ENCODE measurements around the gene FAM120A. TPM values are rescaled to one million over a fixed set of nuclear protein-coding genes. Genes with fewer than 3 reads are reported as not detected.
"Not testable (repeated sequence)": the region's sequence is repeated elsewhere in the genome, so short reads cannot be mapped to it uniquely, and the experiment has no call there.

Gene FAM120A
- total and polyA plus RNA-seq, 12 donors: 42.6 to 147 (median 96.4) TPM

DNA sequence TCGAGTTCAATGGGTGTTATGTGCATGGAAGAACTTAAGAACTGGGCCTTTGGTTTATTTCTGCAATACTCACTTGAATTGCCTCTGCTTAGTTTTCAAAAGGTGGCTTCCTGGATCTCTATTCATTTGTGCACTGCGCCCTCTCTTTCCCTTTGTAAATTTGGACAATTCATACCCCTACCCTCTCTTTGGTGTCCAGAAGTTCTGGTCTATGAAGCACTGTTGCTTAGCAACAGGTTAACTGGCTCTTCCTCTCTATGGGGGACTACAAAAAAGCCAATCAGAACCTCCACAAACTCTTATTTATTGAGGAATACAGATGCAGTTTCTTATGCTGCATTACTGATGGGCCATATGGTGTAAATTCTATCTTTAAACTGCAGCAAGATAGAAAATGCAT, 13.5 kb upstream of the FAM120A start:
- intact Hi-C loops (cut with DNase I): no loop called here
- H3K4me1 ChIP-seq (replicated peaks in 1 of 2): no peaks in the 10 kb centered on the region
- no peak overlapping the region for H3K27ac ChIP-seq
- no peaks in the 10 kb centered on the region for H3K36me3 ChIP-seq (replicated peaks in 1 of 2)
- 85 to 92% (median 86%) methylated on average over 2 of the region's 2 CpGs for WGBS, 4 donors
- no peak overlapping the region for H3K4me3 ChIP-seq
- TF ChIP-seq, protein P1, sequence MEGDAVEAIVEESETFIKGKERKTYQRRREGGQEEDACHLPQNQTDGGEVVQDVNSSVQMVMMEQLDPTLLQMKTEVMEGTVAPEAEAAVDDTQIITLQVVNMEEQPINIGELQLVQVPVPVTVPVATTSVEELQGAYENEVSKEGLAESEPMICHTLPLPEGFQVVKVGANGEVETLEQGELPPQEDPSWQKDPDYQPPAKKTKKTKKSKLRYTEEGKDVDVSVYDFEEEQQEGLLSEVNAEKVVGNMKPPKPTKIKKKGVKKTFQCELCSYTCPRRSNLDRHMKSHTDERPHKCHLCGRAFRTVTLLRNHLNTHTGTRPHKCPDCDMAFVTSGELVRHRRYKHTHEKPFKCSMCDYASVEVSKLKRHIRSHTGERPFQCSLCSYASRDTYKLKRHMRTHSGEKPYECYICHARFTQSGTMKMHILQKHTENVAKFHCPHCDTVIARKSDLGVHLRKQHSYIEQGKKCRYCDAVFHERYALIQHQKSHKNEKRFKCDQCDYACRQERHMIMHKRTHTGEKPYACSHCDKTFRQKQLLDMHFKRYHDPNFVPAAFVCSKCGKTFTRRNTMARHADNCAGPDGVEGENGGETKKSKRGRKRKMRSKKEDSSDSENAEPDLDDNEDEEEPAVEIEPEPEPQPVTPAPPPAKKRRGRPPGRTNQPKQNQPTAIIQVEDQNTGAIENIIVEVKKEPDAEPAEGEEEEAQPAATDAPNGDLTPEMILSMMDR (IDR thresholded peaks at IDR 0.05): no peak
- TF ChIP-seq POLR2A (IDR thresholded peaks at IDR 0.05): no peak
- no peaks in the 10 kb centered on the region for H3K9me3 ChIP-seq (replicated peaks in 1 of 3)
- H3K27me3 ChIP-seq: no peaks in the 10 kb centered on the region
- DNase-seq: no peak

DNA sequence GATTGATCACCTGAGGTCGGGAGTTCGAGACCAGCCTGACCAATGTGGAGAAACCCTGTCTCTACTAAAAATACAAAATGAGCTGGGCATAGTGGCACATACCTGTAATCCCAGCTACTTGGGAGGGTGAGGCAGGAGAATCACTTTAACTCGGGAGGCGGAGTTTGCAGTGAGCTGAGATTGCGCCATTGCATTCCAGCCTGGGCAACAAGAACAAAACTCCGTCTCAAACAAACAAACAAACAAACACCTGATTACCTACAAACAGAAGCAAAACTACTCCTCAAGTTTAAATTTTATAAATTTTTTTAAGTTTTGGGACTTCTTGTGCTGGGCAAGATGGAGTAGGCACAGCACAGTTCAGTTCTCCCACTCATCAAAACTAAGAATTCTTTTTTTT, 12.2 kb upstream of the FAM120A start:
- H3K4me1 ChIP-seq (replicated peaks in 1 of 2); H3K27ac ChIP-seq; intact Hi-C loops (cut with DNase I); H3K4me3 ChIP-seq; DNase-seq; H3K36me3 ChIP-seq (replicated peaks in 1 of 2); H3K9me3 ChIP-seq (replicated peaks in 1 of 3); H3K27me3 ChIP-seq: not testable (repeated sequence)
- WGBS, 4 donors: 92 to 95% (median 93%) methylated on average over 6 of the region's 6 CpGs

DNA sequence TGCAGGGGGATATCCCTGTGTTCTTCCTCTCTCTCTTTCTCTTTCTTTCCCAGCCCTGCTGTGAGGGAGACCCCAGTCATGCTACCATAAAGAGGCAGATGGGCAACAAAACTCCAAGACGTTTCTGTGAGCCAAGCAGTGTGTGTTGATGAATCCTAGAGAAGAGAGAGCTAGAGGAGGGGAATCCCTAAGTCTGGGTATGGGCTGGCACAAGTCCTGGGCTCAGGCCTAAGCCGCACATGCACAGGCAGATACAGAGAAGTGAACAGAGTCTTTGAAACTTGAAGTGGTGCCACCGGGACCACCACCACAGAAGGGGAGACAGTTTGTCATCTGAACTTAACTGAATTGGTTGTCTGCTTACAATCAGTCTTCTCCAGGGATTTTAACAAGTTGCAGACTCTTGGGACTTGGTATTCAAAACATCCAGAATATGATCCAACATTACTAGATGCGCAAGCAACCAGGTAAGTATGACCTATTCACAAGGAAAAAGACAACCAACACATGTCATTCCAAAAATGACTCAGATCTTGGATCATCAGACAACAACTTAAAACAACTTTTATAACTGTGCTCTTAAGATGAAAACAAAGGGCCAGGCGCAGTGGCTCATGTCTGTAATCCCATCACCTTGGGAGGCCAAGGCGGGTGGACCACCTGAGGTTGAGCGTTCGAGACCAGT, 10.4 kb upstream of the FAM120A start:
- WGBS, 4 donors: 85 to 91% (median 90%) methylated on average over 8 of the region's 8 CpGs
- no peak for DNase-seq
- intact Hi-C loops (cut with DNase I): no loop called here

DNA sequence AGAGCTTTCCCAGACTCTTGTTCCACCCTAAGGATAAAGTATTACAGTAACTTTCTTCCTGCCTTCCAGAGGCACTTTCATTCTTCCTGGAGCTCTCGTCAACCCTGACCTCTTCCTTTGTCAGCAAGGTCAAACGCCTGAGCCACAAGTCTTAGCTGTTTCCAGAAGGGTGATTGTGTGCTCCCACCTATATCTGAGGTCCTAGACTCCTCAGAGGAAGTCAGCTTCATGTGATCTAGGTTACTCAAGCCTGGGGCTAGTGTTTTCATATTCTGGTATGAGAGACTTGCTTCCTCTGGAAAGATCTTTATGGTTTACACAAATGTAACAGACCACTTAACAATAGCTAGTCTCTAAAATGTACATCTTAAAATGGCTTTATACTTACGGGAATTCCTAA, 5.4 kb upstream of the FAM120A start:
- intact Hi-C loops (cut with DNase I): no loop called here
- Histone ChIP-seq H3K9me3 (replicated peaks in 1 of 3) (no peaks in the 10 kb centered on the region), H3K4me3 (no peak overlapping the region), H3K4me1 (replicated peaks in 1 of 2) (peaks cover 9 to 15% of the 10 kb centered on the region in 2 donors), H3K27me3 (no peaks in the 10 kb centered on the region), H3K27ac (no peak overlapping the region), H3K36me3 (replicated peaks in 1 of 2) (peaks cover 0 to 37% of the 10 kb centered on the region in 2 donors)
- 51 to 72% (median 60%) methylated on average over 3 of the region's 3 CpGs for WGBS, 4 donors
- DNase-seq: no peak
- TF ChIP-seq POLR2A (IDR thresholded peaks at IDR 0.05): no peak
- TF ChIP-seq, protein P1 (IDR thresholded peaks at IDR 0.05): no peak

More for the DNA sequence above, 10.4 kb upstream of the FAM120A start:
- Histone ChIP-seq H3K27ac (no peak overlapping the region), H3K36me3 (replicated peaks in 1 of 2) (peaks cover 0 to 2% of the 10 kb centered on the region in 2 donors), H3K27me3 (no peaks in the 10 kb centered on the region), H3K9me3 (replicated peaks in 1 of 3) (no peaks in the 10 kb centered on the region), H3K4me1 (replicated peaks in 1 of 2) (no peaks in the 10 kb centered on the region), H3K4me3 (no peak overlapping the region)
- TF ChIP-seq, protein P1 (IDR thresholded peaks at IDR 0.05): no peak

DNA sequence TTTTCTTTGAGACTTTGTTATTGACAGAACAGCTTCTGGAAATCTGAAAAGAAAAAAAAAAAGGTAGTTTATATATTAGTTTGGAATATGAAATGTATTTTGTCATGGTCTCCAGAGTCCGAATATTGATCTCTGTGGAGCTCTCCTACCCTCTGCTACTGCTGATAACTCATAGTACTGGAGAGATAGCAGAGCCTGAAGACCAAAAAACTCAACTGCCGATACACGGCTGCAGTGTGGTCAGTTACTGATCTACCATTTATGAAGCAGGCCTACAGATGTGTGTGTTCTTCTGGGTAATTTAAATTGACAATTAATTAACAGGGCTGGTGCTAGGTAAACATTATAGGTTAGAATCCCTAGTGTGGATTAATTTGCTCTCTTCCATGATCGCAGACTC, 3.8 kb upstream of the FAM120A start:
- Histone ChIP-seq H3K36me3 (replicated peaks in 1 of 2) (peaks cover 0 to 37% of the 10 kb centered on the region in 2 donors), H3K4me3 (no peak overlapping the region), H3K4me1 (replicated peaks in 1 of 2) (peaks cover 9 to 15% of the 10 kb centered on the region in 2 donors), H3K27ac (no peak overlapping the region), H3K27me3 (no peaks in the 10 kb centered on the region), H3K9me3 (replicated peaks in 1 of 3) (no peaks in the 10 kb centered on the region)
- TF ChIP-seq, protein P1 (IDR thresholded peaks at IDR 0.05): no peak
- TF ChIP-seq POLR2A (IDR thresholded peaks at IDR 0.05): no peak
- 84 to 97% (median 93%) methylated on average over 4 of the region's 4 CpGs for WGBS, 4 donors
- no peak for DNase-seq
- intact Hi-C loops (cut with DNase I): no loop called here

Measured in adrenal gland (tissue), 12 donors.